HG03175 (cell line): Measurements from ENCODE around the gene SIGLEC7.

Experiments used
- ATAC-seq: cut with Tn5 transposase; IDR thresholded peaks from one replicate; pipeline ENCODE4 v1.9.1; 2021; ENCODE audit warnings: mild to moderate bottlenecking, moderate library complexity; ENCODE audit not compliant: unreplicated experiment

SIGLEC7 gene

GRCh38 chr19:51116736-51117286 is 25.3 kb upstream of the SIGLEC7 start:
- no peak for ATAC-seq

GRCh38 chr19:51119101-51119500 is 23.0 kb upstream of the SIGLEC7 start:
- ATAC-seq = no peak

- ATAC-seq = no peak
Measured at GRCh38 chr19:51119611-51120010, 22.5 kb upstream of the SIGLEC7 start.

- no peak for ATAC-seq
Measured at GRCh38 chr19:51120160-51120559, 21.9 kb upstream of the SIGLEC7 start.

- ATAC-seq = no peak
Measured at GRCh38 chr19:51121257-51121656, 20.8 kb upstream of the SIGLEC7 start.

GRCh38 chr19:51122112-51122981 is 19.8 kb upstream of the SIGLEC7 start:
- ATAC-seq = no peak

- no peak for ATAC-seq
Measured at GRCh38 chr19:51123381-51123800, 18.7 kb upstream of the SIGLEC7 start.

- no peak for ATAC-seq
Measured at GRCh38 chr19:51123802-51124201, 18.3 kb upstream of the SIGLEC7 start.

- no peak for ATAC-seq
Measured at GRCh38 chr19:51124216-51124615, 17.9 kb upstream of the SIGLEC7 start.

- ATAC-seq = no peak
Measured at GRCh38 chr19:51124729-51125128, 17.4 kb upstream of the SIGLEC7 start, which contains the start of gene SIGLEC9. Gene SIGLEC9 (plus strand): TSS chr19:51124906. CDS start chr19:51124975, 69 bp downstream.

- ATAC-seq = no peak
Measured at GRCh38 chr19:51125421-51126075, 16.6 kb upstream of the SIGLEC7 start.

- ATAC-seq = no peak
Measured at GRCh38 chr19:51127032-51127431, 15.1 kb upstream of the SIGLEC7 start.

- no peak for ATAC-seq
Measured at GRCh38 chr19:51127755-51128154, 14.3 kb upstream of the SIGLEC7 start.

- ATAC-seq = no peak
Measured at GRCh38 chr19:51128227-51128626, 13.9 kb upstream of the SIGLEC7 start.

GRCh38 chr19:51129716-51130115 is 12.4 kb upstream of the SIGLEC7 start:
- ATAC-seq = no peak

GRCh38 chr19:51131780-51132680 is 10.1 kb upstream of the SIGLEC7 start:
- no peak for ATAC-seq

- no peak for ATAC-seq
Measured at GRCh38 chr19:51135004-51135403, 7.1 kb upstream of the SIGLEC7 start.

- no peak for ATAC-seq
Measured at GRCh38 chr19:51135986-51136762, 5.9 kb upstream of the SIGLEC7 start.

GRCh38 chr19:51136851-51137551 is 5.1 kb upstream of the SIGLEC7 start:
- no peak for ATAC-seq
